Neural progenitor cell (in vitro differentiated cells): ENCODE measurements around the gene SIRT5. TPM values are rescaled to one million over a fixed set of nuclear protein-coding genes. Genes with fewer than 3 reads are reported as not detected.

ENCODE experiments used
- DNase-seq: peaks from one replicate; pipeline ENCODE4 v3.0.0-alpha.2; 2016; ENCODE audit warnings: low spot score
- H2AFZ ChIP-seq: fragments of 200-600 bp; sonication (generic); replicated peaks from 2 replicates; pipeline ENCODE4 v1.6.1; 2016; ENCODE audit warnings: antibody characterized with exemption
- H3F3A ChIP-seq: fragments of 200-600 bp; sonication (generic); 2 replicates; pipeline ENCODE4 v1.6.1; 2016; ENCODE audit warnings: antibody characterized with exemption, low read depth
- H3K27ac ChIP-seq: fragments of 200-600 bp; sonication (generic); 2 replicates; pipeline ENCODE4 v1.5.1; 2016; ENCODE audit warnings: mild to moderate bottlenecking
- H3K27me3 ChIP-seq: fragments of 200-600 bp; sonication (generic); 2 replicates; pipeline ENCODE4 v1.6.1; 2016; ENCODE audit warnings: mild to moderate bottlenecking, moderate library complexity
- H3K36me3 ChIP-seq: fragments of 200-600 bp; sonication (generic); 2 replicates; pipeline ENCODE4 v1.5.1; 2016
- H3K4me1 ChIP-seq: fragments of 200-600 bp; sonication (generic); 2 replicates; pipeline ENCODE4 v1.6.1; 2016; ENCODE audit warnings: mixed run types
- H3K4me2 ChIP-seq: fragments of 200-600 bp; sonication (generic); 2 replicates; pipeline ENCODE4 v1.6.1; 2016
- H3K4me3 ChIP-seq: fragments of 200-600 bp; sonication (generic); 2 replicates; pipeline ENCODE4 v1.5.1; 2016
- H3K79me2 ChIP-seq: fragments of 200-600 bp; sonication (generic); 2 replicates; pipeline ENCODE4 v1.6.1; 2016; ENCODE audit warnings: low read depth
- H3K9ac ChIP-seq: fragments of 200-600 bp; sonication (generic); 2 replicates; pipeline ENCODE4 v1.6.1; 2016
- H3K9me3 ChIP-seq: fragments of 200-600 bp; sonication (generic); 2 replicates; pipeline ENCODE4 v1.5.1; 2016; ENCODE audit warnings: low read depth
- H4K20me1 ChIP-seq: fragments of 200-600 bp; sonication (generic); 2 replicates; pipeline ENCODE4 v1.6.1; 2016; ENCODE audit warnings: low read depth
- H3K27ac Mint-ChIP-seq: 3 replicates; pipeline ENCODE4 v1.8.0; 2021; ENCODE audit warnings: mixed read lengths
- H3K27me3 Mint-ChIP-seq: 2 replicates; pipeline ENCODE4 v1.8.0; 2022; ENCODE audit warnings: low read depth, mild to moderate bottlenecking, inconsistent platforms, moderate library complexity, mixed read lengths; ENCODE audit not compliant: insufficient read depth
- H3K36me3 Mint-ChIP-seq: 3 replicates; pipeline ENCODE4 v1.8.0; 2021; ENCODE audit warnings: mixed read lengths
- H3K4me1 Mint-ChIP-seq: 3 replicates; pipeline ENCODE4 v1.8.0; 2021; ENCODE audit warnings: mixed read lengths
- H3K4me3 Mint-ChIP-seq: 3 replicates; pipeline ENCODE4 v1.8.0; 2021; ENCODE audit warnings: mild to moderate bottlenecking, moderate library complexity, mixed read lengths
- H3K9me3 Mint-ChIP-seq: 3 replicates; pipeline ENCODE4 v1.8.0; 2020; ENCODE audit warnings: mixed read lengths
- CTCF ChIP-seq: fragments of 200-600 bp; sonication (generic); IDR thresholded peaks from 2 replicates; pipeline ENCODE4 v1.5.1; 2017; ENCODE audit warnings: antibody characterized with exemption, mild to moderate bottlenecking
- EZH2 ChIP-seq: fragments of 200-600 bp; sonication (generic); IDR thresholded peaks from 2 replicates; pipeline ENCODE4 v1.6.1; 2017; ENCODE audit warnings: antibody characterized with exemption, mild to moderate bottlenecking, moderate library complexity
- EZH2phosphoT487 ChIP-seq: fragments of 200-600 bp; sonication (generic); IDR thresholded peaks from 2 replicates; pipeline ENCODE4 v1.6.1; 2017; ENCODE audit warnings: antibody characterized with exemption
- total RNA-seq: library from RNA; depleted of rRNA; stranded (reverse); fragments of >200 nt; gene quantifications from 2 replicates; pipeline ENCODE4 v1.2.3, GENCODE V29; 2015; ENCODE audit warnings: low replicate concordance

SIRT5 gene
- total RNA-seq, 1 donor from 2014 or later, result 18.2 TPM

GRCh38 chr6:13643125-13643524 is 68.7 kb downstream of the SIRT5 start:
- H3K9ac ChIP-seq, result no peak overlapping the region
- TF ChIP-seq EZH2, result no peak
- no peak for TF ChIP-seq CTCF
- TF ChIP-seq EZH2phosphoT487, result no peak
- Mint-ChIP-seq H3K4me3 (no peak overlapping the region), H3K27ac (no peak overlapping the region), H3K4me1 (no peaks in the 10 kb centered on the region), H3K9me3 (no peaks in the 10 kb centered on the region), H3K36me3 (peaks cover 17% of the 10 kb centered on the region), H3K27me3 (no peaks in the 10 kb centered on the region)
- H3K36me3 ChIP-seq, result peaks cover 20% of the 10 kb centered on the region
- no peaks in the 10 kb centered on the region for H3K79me2 ChIP-seq
- DNase-seq, result no peak
- peaks cover 4% of the 10 kb centered on the region for H4K20me1 ChIP-seq
- no peak overlapping the region for H3K27ac ChIP-seq
- H3K4me1 ChIP-seq, result no peaks in the 10 kb centered on the region
- no peak overlapping the region for H2AFZ ChIP-seq
- H3K4me3 ChIP-seq, result no peak overlapping the region
- H3K4me2 ChIP-seq, result no peak overlapping the region
- H3K27me3 ChIP-seq, result no peaks in the 10 kb centered on the region
- no peaks in the 10 kb centered on the region for H3K9me3 ChIP-seq
- no peaks in the 10 kb centered on the region for H3F3A ChIP-seq

GRCh38 chr6:13648850-13649249 is 74.4 kb downstream of the SIRT5 start:
- H3K9me3 Mint-ChIP-seq, result no peaks in the 10 kb centered on the region

GRCh38 chr6:13649393-13649792 is 75.0 kb downstream of the SIRT5 start:
- no peak overlapping the region for H3K27ac ChIP-seq
- no peaks in the 10 kb centered on the region for H3K4me1 ChIP-seq
- H3K36me3 Mint-ChIP-seq, result peaks cover 5% of the 10 kb centered on the region
- H3K4me3 Mint-ChIP-seq, result no peak overlapping the region
- no peaks in the 10 kb centered on the region for H3F3A ChIP-seq
- H4K20me1 ChIP-seq, result peaks cover 3% of the 10 kb centered on the region
- H3K27me3 Mint-ChIP-seq, result peaks cover 2% of the 10 kb centered on the region
- no peaks in the 10 kb centered on the region for H3K27me3 ChIP-seq
- H3K9me3 ChIP-seq, result no peaks in the 10 kb centered on the region
- no peaks in the 10 kb centered on the region for H3K79me2 ChIP-seq
- no peak overlapping the region for H3K4me3 ChIP-seq
- no peak for DNase-seq
- H2AFZ ChIP-seq, result no peak overlapping the region
- H3K27ac Mint-ChIP-seq, result no peak overlapping the region
- H3K9me3 Mint-ChIP-seq, result no peaks in the 10 kb centered on the region
- TF ChIP-seq EZH2phosphoT487 (no peak), CTCF (no peak), EZH2 (no peak)
- H3K4me2 ChIP-seq, result no peak overlapping the region
- no peak overlapping the region for H3K9ac ChIP-seq
- H3K4me1 Mint-ChIP-seq, result no peaks in the 10 kb centered on the region
- no peaks in the 10 kb centered on the region for H3K36me3 ChIP-seq

More at GRCh38 chr6:13648850-13649249, 74.4 kb downstream of the SIRT5 start:
- H2AFZ ChIP-seq, result no peak overlapping the region
- H3F3A ChIP-seq, result no peaks in the 10 kb centered on the region
- no peak for TF ChIP-seq EZH2
- no peak for TF ChIP-seq EZH2phosphoT487
- no peak for TF ChIP-seq CTCF
- no peak overlapping the region for H3K27ac ChIP-seq
- H3K9me3 ChIP-seq, result no peaks in the 10 kb centered on the region
- no peak overlapping the region for H3K9ac ChIP-seq
- Mint-ChIP-seq H3K27me3 (peaks cover 2% of the 10 kb centered on the region), H3K4me1 (no peaks in the 10 kb centered on the region), H3K36me3 (peaks cover 5% of the 10 kb centered on the region), H3K4me3 (no peak overlapping the region), H3K27ac (no peak overlapping the region)
- no peak overlapping the region for H3K4me2 ChIP-seq
- no peaks in the 10 kb centered on the region for H3K36me3 ChIP-seq
- no peak for DNase-seq
- no peaks in the 10 kb centered on the region for H3K79me2 ChIP-seq
- no peaks in the 10 kb centered on the region for H3K4me1 ChIP-seq
- no peaks in the 10 kb centered on the region for H3K27me3 ChIP-seq
- peaks cover 3% of the 10 kb centered on the region for H4K20me1 ChIP-seq
- H3K4me3 ChIP-seq, result no peak overlapping the region
